Stimulated activated CD8-positive, alpha-beta memory T cell treated with anti-CD3 and anti-CD28 coated beads, Interleukin-7, amount 100 ng/mL, for 4 hours (primary cell): Measurements from ENCODE around the gene HACD3.
"Not testable (repeated sequence)": the region's sequence is repeated elsewhere in the genome, so short reads cannot be mapped to it uniquely, and the experiment has no call there.

Experiments used
- DNase-seq, 2 donors: peaks; one replicate each; pipeline ENCODE4 v3.0.0-alpha.2; 2020; ENCODE audit warnings: low read depth in 2 of 2

HACD3 gene

GRCh38 chr15:65599677-65600076 lies 69.4 kb downstream of the HACD3 start:
- no peak for DNase-seq

- DNase-seq = no peak
Observed at GRCh38 chr15:65603134-65603533, 72.9 kb downstream of the HACD3 start.

GRCh38 chr15:65603559-65603958 lies 73.3 kb downstream of the HACD3 start:
- no peak for DNase-seq

GRCh38 chr15:65610871-65611718 lies 80.8 kb downstream of the HACD3 start, which contains the start of gene INTS14:
Gene INTS14, minus strand, starts transcription at chr15:65611131. Its CDS starts 3,751 bp downstream, at chr15:65607380.
- DNase-seq = peak; percentile 87 to 92

DNA sequence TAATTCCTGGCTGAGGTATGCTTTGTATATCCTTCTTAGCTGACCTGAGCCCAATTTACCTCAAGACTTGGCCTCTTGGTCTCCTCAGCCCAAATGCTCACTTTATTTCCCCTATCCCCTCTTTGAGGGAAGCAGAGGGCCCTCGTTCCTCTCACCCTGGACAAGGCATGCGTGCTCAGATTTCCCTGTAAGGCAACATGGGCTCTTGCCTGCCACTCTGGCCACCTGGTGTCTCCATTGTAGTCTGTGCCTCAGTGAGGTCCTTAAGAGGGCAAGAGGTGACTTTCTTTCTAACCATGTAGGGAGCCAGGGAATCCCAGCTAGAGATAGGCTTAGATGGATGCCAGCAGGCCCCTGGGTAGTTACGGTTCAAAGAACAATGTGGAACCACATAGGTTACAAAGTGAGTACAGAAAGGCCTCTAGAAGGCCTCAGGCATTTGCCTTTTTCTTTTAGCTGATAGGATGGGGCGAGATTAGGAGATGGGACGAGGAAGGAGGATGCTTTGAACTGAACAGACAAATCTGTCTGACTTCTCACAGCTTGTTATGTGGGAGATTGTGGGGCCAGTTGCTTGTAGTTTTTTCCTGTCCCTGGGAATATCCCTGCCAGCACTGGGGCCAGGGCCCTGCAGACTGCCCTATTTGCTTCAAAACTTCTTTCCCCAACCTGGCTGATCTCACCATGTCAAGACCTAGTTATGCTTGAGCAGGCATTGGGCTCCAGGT lies 81.8 kb downstream of the HACD3 start:
- no peak for DNase-seq

GRCh38 chr15:65612616-65612946 lies 82.3 kb downstream of the HACD3 start:
- no peak for DNase-seq

DNA sequence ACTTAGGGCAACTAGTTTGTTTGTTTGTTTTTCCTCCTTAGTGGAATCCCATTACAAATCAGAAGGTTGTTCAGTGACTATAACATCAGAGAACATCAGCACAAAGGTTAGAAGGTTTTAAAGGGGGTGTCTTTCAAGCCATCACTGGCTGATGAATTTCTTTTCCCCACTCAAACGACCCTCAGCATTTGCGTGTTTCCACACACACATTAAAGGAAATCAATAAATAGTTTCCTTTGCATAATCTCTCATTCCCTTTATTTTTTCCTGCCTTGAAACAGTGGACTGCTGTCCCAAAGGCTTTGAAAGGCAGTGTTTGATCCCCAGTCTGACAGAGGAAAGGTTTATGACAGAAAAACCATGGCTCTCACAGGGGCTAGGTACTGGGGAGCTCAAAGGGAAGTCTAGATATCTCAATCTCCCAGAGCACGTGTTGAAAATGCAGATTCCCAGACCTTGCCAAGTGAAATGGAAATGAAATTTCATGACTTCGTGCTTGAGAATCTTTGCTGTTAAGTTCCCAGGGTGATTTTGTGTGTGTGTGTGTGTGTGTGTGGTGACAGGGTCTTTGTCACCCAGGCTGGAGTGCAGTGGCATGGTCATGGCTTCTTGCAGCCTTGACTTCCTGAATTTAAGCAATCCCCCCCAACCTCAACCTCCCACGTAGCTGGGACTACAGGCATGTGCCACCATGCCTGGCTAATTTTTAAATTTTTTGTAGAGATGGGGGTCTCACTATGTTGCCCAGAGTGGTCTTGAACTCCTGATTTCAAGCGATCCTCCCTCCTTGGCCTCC lies 82.9 kb downstream of the HACD3 start:
- DNase-seq = no peak

DNA sequence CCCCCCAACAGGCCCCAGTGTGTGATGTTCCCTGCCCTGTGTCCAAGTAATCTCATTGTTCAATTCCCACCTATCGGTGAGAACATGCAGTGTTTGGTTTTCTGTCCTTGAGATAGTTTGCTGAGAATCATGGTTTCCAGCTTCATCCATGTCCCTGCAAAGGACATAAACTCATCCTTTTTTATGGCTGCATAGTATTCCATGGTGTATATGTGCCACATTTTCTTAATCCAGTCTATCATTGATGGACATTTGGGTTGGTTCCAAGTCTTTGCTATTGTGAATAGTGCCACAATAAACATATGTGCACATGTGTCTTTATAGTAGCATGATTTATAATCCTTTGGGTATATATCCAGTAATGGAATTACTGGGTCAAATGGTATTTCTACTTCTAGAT lies 85.6 kb downstream of the HACD3 start:
- not testable (repeated sequence) for DNase-seq

DNA sequence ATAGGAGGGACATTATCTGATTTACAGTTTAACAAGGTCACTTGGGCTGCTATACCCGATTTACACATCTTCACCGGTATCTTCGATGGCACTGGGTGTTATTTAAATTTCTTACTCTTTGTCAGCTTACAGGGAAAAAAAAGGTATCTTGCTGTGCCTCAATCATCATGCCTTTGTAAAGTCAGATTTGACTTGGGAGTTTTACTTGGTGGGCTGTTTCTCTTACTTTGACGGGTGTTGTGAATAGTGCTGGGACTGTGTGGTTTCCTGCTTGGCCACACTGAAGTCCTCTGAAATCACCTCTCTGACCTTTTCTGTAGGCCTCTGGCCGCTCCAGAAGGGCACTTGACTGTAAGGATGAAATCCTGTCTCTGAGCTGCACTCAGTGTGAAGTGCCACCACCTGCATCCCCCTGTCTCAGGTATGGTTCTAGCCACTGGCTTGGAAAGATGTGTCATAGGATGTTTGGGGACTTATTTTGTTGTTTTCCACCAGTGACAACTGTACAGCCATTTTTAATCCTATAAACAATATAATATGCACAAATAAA lies 88.4 kb downstream of the HACD3 start:
- no peak for DNase-seq

DNA sequence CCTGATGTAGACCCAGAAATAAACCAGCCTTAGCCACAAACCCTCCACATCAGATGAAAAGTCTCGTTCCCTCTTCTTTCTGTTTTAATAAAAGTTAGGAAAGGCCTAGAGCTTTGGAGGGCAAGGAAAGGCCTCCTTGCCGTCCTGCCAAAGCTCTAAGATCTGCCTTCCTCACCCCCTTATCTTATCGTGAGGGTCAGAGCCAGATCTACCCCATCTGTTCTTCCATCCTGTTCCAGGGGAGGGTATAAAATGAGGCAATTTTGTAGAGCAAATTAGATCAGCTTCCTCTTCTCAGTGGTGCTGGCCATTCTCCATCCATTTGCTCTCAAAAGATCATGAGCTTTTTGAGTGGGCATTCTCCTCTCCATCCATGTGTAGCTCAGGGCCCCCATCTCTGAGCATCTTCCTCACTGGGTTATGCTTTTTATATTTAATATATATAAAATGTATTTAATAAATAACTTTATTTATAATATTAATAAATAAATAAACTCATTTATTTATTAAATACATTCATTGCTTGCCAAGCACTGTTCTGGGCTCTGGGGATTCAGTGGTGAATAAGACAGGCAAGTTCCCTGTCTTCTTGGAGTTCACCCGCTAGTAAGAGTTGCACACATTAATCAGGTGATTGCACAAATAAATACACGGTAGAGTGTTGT lies 89.5 kb downstream of the HACD3 start:
- no peak for DNase-seq

- DNase-seq = no peak
Observed at GRCh38 chr15:65620833-65621232, 90.6 kb downstream of the HACD3 start.

- no peak for DNase-seq
Observed at GRCh38 chr15:65621638-65622037, 91.4 kb downstream of the HACD3 start, which contains the start of gene SLC24A1. Gene SLC24A1, plus strand, starts transcription at chr15:65621938. Its CDS starts 2,143 bp downstream, at chr15:65624081.

DNA sequence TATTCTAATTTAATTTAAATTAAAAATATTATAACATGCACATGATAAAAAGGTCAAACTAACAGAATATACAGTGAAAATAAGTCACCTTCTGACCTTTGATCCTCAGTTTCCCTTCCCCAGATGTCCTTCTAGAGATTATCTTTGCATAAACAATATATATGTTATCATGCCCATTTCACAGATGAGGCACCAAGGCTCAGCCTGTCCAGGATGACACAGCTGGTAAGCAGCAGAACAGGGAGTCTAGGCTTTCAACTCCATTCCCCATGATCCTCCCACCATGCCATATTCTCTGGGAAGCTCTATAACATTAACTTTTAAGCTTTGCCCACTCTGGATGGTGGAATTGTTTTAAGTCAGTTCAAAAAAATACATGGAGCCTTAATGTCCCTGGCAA lies 92.8 kb downstream of the HACD3 start:
- DNase-seq = no peak

- no peak for DNase-seq
Observed at GRCh38 chr15:65626856-65627255, 96.6 kb downstream of the HACD3 start.
